Aorta (tissue), 5 donors: Measurements from ENCODE around the gene SELL. TPM values are rescaled to one million over a fixed set of nuclear protein-coding genes. Genes with fewer than 3 reads are reported as not detected.
"Not testable (repeated sequence)": the region's sequence is repeated elsewhere in the genome, so short reads cannot be mapped to it uniquely, and the experiment has no call there.

Experiments
- ATAC-seq: fragments of 200-7000 bp; cut with Tn5 transposase; one replicate; pipeline ENCODE4 v1.9.1; 2022; ENCODE audit warnings: moderate library complexity; ENCODE audit not compliant: low FRiP score
- DNase-seq, 2 donors: peaks; one replicate each; pipeline ENCODE4 v3.0.0-alpha.2; 2020
- H3K27ac ChIP-seq, 2 donors: one replicate each; pipeline ENCODE4 v1.5.1; 2013; ENCODE audit warnings: low read length in 2 of 2, mild to moderate bottlenecking in 2 of 2, moderate library complexity in 2 of 2, control low read depth in 1 of 2, inconsistent platforms in 1 of 2, low read depth in 1 of 2
- H3K27me3 ChIP-seq, 2 donors: one replicate each; pipeline ENCODE4 v1.6.1; 2013; ENCODE audit warnings: control low read depth in 1 of 2, low read length in 1 of 2, mild to moderate bottlenecking in 1 of 2, moderate library complexity in 1 of 2; ENCODE audit not compliant: insufficient read depth in 2 of 2, control insufficient read depth in 1 of 2
- H3K36me3 ChIP-seq, 2 donors: one replicate each; pipeline ENCODE4 v1.6.1; 2013; ENCODE audit warnings: control low read depth in 1 of 2, low read length in 1 of 2, mild to moderate bottlenecking in 1 of 2; ENCODE audit not compliant: insufficient read depth in 2 of 2, control insufficient read depth in 1 of 2
- H3K4me1 ChIP-seq, 2 donors: one replicate each; pipeline ENCODE4 v1.6.1; 2013; ENCODE audit warnings: low read length in 2 of 2, control low read depth in 1 of 2, mild to moderate bottlenecking in 1 of 2, moderate library complexity in 1 of 2; ENCODE audit not compliant: insufficient read depth in 2 of 2, control insufficient read depth in 1 of 2
- H3K4me3 ChIP-seq, 2 donors: one replicate each; pipeline ENCODE4 v1.5.1; 2013; ENCODE audit warnings: low read length in 2 of 2, control low read depth in 1 of 2, mild to moderate bottlenecking in 1 of 2
- H3K9me3 ChIP-seq: one replicate; pipeline ENCODE4 v1.6.1; 2013; ENCODE audit warnings: mild to moderate bottlenecking, low read length; ENCODE audit not compliant: control insufficient read depth
- WGBS, 2 donors: extraction: QIAGEN DNeasy Blood & Tissue Kit; methylation state at CpG; one replicate each; pipeline ENCODE4 v1.1.7; 2013; 5-methylcytosine and 5-hydroxymethylcytosine counted together
- intact Hi-C, 2 donors: fragments of 100-400 bp; cut with DNase I; formaldehyde crosslinking; loops; one replicate each; pipeline versions ENCODE4 v1.14.2 to v1.15.0; 2022
- polyA plus RNA-seq, 2 donors: library from polyadenylated mRNA; stranded (reverse); fragments of 200-250 nt; gene quantifications; one replicate each; pipeline ENCODE4 v1.2.3, GENCODE V29; 2013
- total RNA-seq, 2 donors: library from RNA; stranded (reverse); fragmentation: NEBNext Ultra II Directional; extraction: Animal tissue kit (Norgen Biotek cat#: 25700); gene quantifications; one replicate each; pipeline ENCODE4 v1.2.1, GENCODE V29; 2021
- donor health status: healthy with polysubstance abuse.
- donor health status: Bipolar disorder and iron deficiency.
- donor health status: DM: no; HTN: no; CAD: no.
- donor health status: DM: no; HTN: no; CAD: no.
- donor health status: DM: yes; HTN: yes; CAD: no.

The SELL gene
- total and polyA plus RNA-seq, 4 donors: 2.0 to 12.8 (median 10.9) TPM

- intact Hi-C loops, H3K27ac ChIP-seq, H3K9me3 ChIP-seq, DNase-seq, H3K27me3 ChIP-seq, H3K4me3 ChIP-seq, H3K36me3 ChIP-seq, H3K4me1 ChIP-seq, ATAC-seq: not testable (repeated sequence)
- WGBS, 2 donors: 76 to 77% methylated on average over 4 of the region's 4 CpGs
These were observed 28.3 kb downstream of the SELL start for GRCh38 chr1:169683168-169683567.

DNA sequence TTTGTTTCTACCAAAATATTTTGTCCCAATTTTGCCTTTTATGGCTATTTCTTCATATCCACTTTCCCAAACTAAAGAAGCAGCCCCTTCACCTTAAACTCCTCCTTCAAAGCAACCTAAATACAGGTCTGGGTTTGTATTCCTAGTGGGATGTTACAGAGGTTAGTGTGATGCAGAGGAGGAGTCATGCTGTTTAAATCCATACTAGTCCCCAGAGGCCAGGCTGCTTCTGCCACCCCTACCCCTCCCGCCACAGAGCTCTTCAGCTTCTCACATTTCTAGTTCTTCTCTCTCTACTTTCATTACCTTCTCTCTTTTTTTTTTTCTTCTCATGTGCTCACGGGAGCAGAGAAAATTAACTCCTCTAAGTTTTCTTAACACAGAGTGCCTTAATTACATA, 29.3 kb downstream of the SELL start:
- no peaks in the 10 kb centered on the region for H3K9me3 ChIP-seq
- no peak for ATAC-seq
- 22 to 30% methylated on average over 2 of the region's 2 CpGs for WGBS, 2 donors
- DNase-seq: no peak
- no peaks in the 10 kb centered on the region for H3K36me3 ChIP-seq
- no peak overlapping the region for H3K27ac ChIP-seq
- H3K4me1 ChIP-seq: no peaks in the 10 kb centered on the region
- no peak overlapping the region for H3K4me3 ChIP-seq
- intact Hi-C loops: no loop called here
- no peaks in the 10 kb centered on the region for H3K27me3 ChIP-seq

GRCh38 chr1:169681140-169681539, 30.3 kb downstream of the SELL start:
- intact Hi-C loops: no loop called here
- 4 to 7% methylated on average over 2 of the region's 2 CpGs for WGBS, 2 donors
- DNase-seq (no peak), ATAC-seq (no peak)
- H3K4me3 ChIP-seq: no peak overlapping the region
- no peaks in the 10 kb centered on the region for H3K27me3 ChIP-seq
- no peaks in the 10 kb centered on the region for H3K4me1 ChIP-seq
- H3K9me3 ChIP-seq: no peaks in the 10 kb centered on the region
- no peak overlapping the region for H3K27ac ChIP-seq
- H3K36me3 ChIP-seq: no peaks in the 10 kb centered on the region

DNA sequence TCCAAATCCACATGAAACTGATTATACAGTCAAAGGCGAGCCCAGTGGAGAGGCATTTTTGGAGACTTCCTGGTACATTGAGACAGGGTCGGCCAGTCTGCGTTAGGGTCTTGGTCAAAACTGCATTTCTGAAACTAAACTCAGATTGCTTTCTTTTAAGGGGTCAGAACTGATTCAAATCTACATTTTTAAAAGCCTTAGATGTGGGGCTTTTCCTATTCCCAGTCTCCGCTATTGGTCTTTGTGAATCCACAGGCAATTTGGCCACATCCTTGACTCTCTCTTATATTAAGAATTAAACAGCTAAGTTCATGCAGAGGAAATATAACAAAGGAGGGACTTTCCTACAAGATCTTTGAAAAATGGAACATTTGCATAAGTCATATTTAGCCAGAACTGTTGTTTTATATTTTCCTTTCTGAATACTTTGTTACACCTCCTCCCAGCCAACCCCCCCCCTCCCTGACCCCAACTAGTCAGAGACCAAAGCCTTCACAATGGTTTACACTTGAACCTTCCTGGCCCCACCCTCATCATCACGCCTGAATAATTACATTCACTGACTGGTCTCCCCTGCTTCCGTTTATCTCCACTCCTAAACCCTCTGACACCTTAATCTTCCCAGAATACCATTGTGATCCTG, 30.9 kb downstream of the SELL start:
- no peak for ATAC-seq
- no peak overlapping the region for H3K4me3 ChIP-seq
- no peak for DNase-seq
- no peaks in the 10 kb centered on the region for H3K9me3 ChIP-seq
- 37 to 38% methylated on average over 6 of the region's 6 CpGs for WGBS, 2 donors
- no peaks in the 10 kb centered on the region for H3K27me3 ChIP-seq
- intact Hi-C loops: no loop called here
- no peaks in the 10 kb centered on the region for H3K4me1 ChIP-seq
- H3K36me3 ChIP-seq: no peaks in the 10 kb centered on the region
- no peak overlapping the region for H3K27ac ChIP-seq

GRCh38 chr1:169679692-169680091, 31.7 kb downstream of the SELL start:
- Histone ChIP-seq H3K27me3 (no peaks in the 10 kb centered on the region), H3K27ac (no peak overlapping the region), H3K9me3 (no peaks in the 10 kb centered on the region), H3K4me3 (no peak overlapping the region), H3K36me3 (no peaks in the 10 kb centered on the region), H3K4me1 (no peaks in the 10 kb centered on the region)
- WGBS, 2 donors: 70 to 75% methylated on average over 3 of the region's 3 CpGs
- ATAC-seq (no peak), DNase-seq (no peak)
- intact Hi-C loops: no loop called here

DNA sequence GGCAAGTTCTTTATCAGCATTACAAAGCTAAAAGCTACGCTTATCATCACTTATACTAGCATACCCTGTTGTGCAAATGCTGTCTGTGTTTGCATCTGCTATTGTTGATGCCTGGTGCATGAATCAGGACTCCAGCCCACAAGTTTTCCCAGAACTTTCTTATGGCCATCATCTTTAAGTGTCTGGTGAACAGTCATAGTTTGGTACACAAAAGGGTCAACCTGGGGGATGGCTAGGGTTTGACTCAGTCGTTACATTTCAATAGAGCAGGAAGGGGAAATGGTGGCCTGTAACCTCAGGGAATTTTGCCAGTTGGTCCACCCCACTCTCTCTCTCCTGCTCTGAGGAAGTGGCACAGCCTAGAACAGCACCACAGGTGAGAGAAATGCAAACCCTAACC, 35.4 kb downstream of the SELL start:
- 27 to 32% methylated on average over 2 of the region's 2 CpGs for WGBS, 2 donors
- Histone ChIP-seq H3K27ac (no peak overlapping the region), H3K4me1 (no peaks in the 10 kb centered on the region), H3K4me3 (no peak overlapping the region), H3K9me3 (no peaks in the 10 kb centered on the region), H3K36me3 (no peaks in the 10 kb centered on the region), H3K27me3 (no peaks in the 10 kb centered on the region)
- ATAC-seq (no peak), DNase-seq (no peak)
- intact Hi-C loops: no loop called here

DNA sequence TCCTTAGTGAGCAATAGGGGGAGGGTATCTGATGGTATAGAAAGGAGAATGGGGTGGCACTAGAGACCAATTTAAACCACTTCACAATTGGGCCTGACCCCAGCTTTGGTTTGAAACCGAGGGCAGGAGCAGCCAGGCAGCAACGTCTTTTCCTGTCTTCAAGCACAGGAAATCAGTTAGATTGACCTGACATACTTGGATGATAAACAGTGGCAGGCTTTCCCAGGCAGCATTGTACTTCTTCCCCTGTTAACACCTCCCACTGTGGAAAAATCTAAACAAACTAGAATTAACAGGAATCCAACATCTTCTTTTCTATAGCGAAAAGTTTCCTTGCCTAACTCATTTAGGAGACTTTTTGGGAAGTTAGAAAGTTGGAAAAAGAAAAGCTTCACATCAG, 40.6 kb downstream of the SELL start:
- no peak overlapping the region for H3K4me3 ChIP-seq
- intact Hi-C loops: no loop called here
- H3K36me3 ChIP-seq: no peaks in the 10 kb centered on the region
- DNase-seq (no peak), ATAC-seq (no peak)
- no peaks in the 10 kb centered on the region for H3K4me1 ChIP-seq
- 19% methylated on average over 3 of the region's 3 CpGs for WGBS, 2 donors
- H3K27me3 ChIP-seq: no peaks in the 10 kb centered on the region
- H3K27ac ChIP-seq: no peak overlapping the region
- H3K9me3 ChIP-seq: no peaks in the 10 kb centered on the region

- ATAC-seq, H3K4me3 ChIP-seq, H3K36me3 ChIP-seq, H3K27me3 ChIP-seq, H3K27ac ChIP-seq, DNase-seq, H3K9me3 ChIP-seq, intact Hi-C loops, H3K4me1 ChIP-seq: not testable (repeated sequence)
- 88 to 90% methylated on average over 3 of the region's 3 CpGs for WGBS, 2 donors
These were observed 41.2 kb downstream of the SELL start for GRCh38 chr1:169670244-169670643.

- ATAC-seq, intact Hi-C loops, DNase-seq, H3K36me3 ChIP-seq, H3K27me3 ChIP-seq, H3K27ac ChIP-seq, H3K4me1 ChIP-seq, H3K9me3 ChIP-seq, H3K4me3 ChIP-seq: not testable (repeated sequence)
- WGBS, 2 donors: 85 to 94% methylated on average over 24 to 27 of the region's 28 CpGs
These were observed 43.5 kb downstream of the SELL start for GRCh38 chr1:169667699-169668596.
